ENCODE data around the gene RPUSD1. TPM values are rescaled to one million over a fixed set of nuclear protein-coding genes. Genes with fewer than 3 reads are reported as not detected.

RPUSD1 gene
- total and polyA plus RNA-seq, 9 donors: 11.1 to 18.6 (median 15.4) TPM; not detected in 1

GRCh38 chr16:832652-833336 is 44.6 kb upstream of the RPUSD1 start:
- H3K27ac ChIP-seq: no peak overlapping the region
- DNase-seq: no peak

GRCh38 chr16:831571-832413 is 43.6 kb upstream of the RPUSD1 start:
- no peaks in the 10 kb centered on the region for H3K36me3 ChIP-seq
- H3K27ac ChIP-seq: no peak overlapping the region
- intact Hi-C loops (cut with DNase I): no loop called here
- TF ChIP-seq CTCF (IDR thresholded peaks at IDR 0.05) (no peak), POLR2A (IDR thresholded peaks at IDR 0.05) (no peak), EP300 (IDR thresholded peaks at IDR 0.05) (no peak)
- peaks cover 0 to 14% of the 10 kb centered on the region in 2 donors for H3K9me3 ChIP-seq
- H3K27me3 ChIP-seq: no peaks in the 10 kb centered on the region
- H3K4me3 ChIP-seq: no peak overlapping the region
- no peaks in the 10 kb centered on the region for H3K4me1 ChIP-seq (ENCODE audit: insufficient read depth)
- WGBS, 3 donors: 59 to 66% (median 63%) methylated on average over 24 to 27 of the region's 27 CpGs
- DNase-seq: no peak

More at GRCh38 chr16:832652-833336, 44.6 kb upstream of the RPUSD1 start:
- Histone ChIP-seq H3K4me3 (no peak overlapping the region), H3K36me3 (no peaks in the 10 kb centered on the region), H3K27me3 (no peaks in the 10 kb centered on the region), H3K4me1 (ENCODE audit: insufficient read depth) (no peaks in the 10 kb centered on the region), H3K9me3 (peaks cover 0 to 14% of the 10 kb centered on the region in 2 donors)
- TF ChIP-seq CTCF (IDR thresholded peaks at IDR 0.05): no peak
- TF ChIP-seq POLR2A (IDR thresholded peaks at IDR 0.05): no peak
- TF ChIP-seq EP300 (IDR thresholded peaks at IDR 0.05): no peak
- WGBS, 3 donors: 45 to 55% (median 51%) methylated on average over 33 to 35 of the region's 35 CpGs
- intact Hi-C loops (cut with DNase I): no loop called here

- Histone ChIP-seq H3K4me1 (ENCODE audit: insufficient read depth) (no peaks in the 10 kb centered on the region), H3K27me3 (no peaks in the 10 kb centered on the region), H3K9me3 (peaks cover 0 to 14% of the 10 kb centered on the region in 2 donors), H3K4me3 (no peak overlapping the region), H3K36me3 (no peaks in the 10 kb centered on the region), H3K27ac (no peak overlapping the region)
- TF ChIP-seq POLR2A (IDR thresholded peaks at IDR 0.05): no peak
- no peak for TF ChIP-seq CTCF (IDR thresholded peaks at IDR 0.05)
- TF ChIP-seq EP300 (IDR thresholded peaks at IDR 0.05): no peak
- 68 to 71% (median 69%) methylated on average over 23 to 24 of the region's 24 CpGs for WGBS, 3 donors
- DNase-seq: no peak
- intact Hi-C loops (cut with DNase I): no loop called here
Observed at GRCh38 chr16:830871-831570, 42.8 kb upstream of the RPUSD1 start.

GRCh38 chr16:830107-830870 is 42.1 kb upstream of the RPUSD1 start:
- no peaks in the 10 kb centered on the region for H3K36me3 ChIP-seq
- no peak for TF ChIP-seq CTCF (IDR thresholded peaks at IDR 0.05)
- no peak for TF ChIP-seq POLR2A (IDR thresholded peaks at IDR 0.05)
- TF ChIP-seq EP300 (IDR thresholded peaks at IDR 0.05): no peak
- 87 to 90% (median 89%) methylated on average over 43 of the region's 43 CpGs for WGBS, 3 donors
- H3K4me1 ChIP-seq (ENCODE audit: insufficient read depth): peaks cover 2% of the 10 kb centered on the region
- no peaks in the 10 kb centered on the region for H3K27me3 ChIP-seq
- no peak for DNase-seq
- H3K9me3 ChIP-seq: peaks cover 0 to 14% of the 10 kb centered on the region in 2 donors
- no peak overlapping the region for H3K4me3 ChIP-seq
- no peak overlapping the region for H3K27ac ChIP-seq
- intact Hi-C loops (cut with DNase I): no loop called here
